ENCODE data around the gene CCNJ. TPM values are rescaled to one million over a fixed set of nuclear protein-coding genes. Genes with fewer than 3 reads are reported as not detected.

CCNJ gene
- total and polyA plus RNA-seq, 2 donors (not counting 1 experiment from before 2014, with no cell fraction given) = 2.8 to 8.9 TPM

- no peak overlapping the region for H3K27ac ChIP-seq (ENCODE audit: low read length in 2 of 2)
- H3K27me3 Mint-ChIP-seq = no peaks in the 10 kb centered on the region
- no peaks in the 10 kb centered on the region for H3K9me3 Mint-ChIP-seq (ENCODE audit: insufficient read depth)
- H3K4me1 ChIP-seq (ENCODE audit: control insufficient read depth in 2 of 2, insufficient read depth in 2 of 2, low read length in 2 of 2) = no peaks in the 10 kb centered on the region
- H3K27me3 ChIP-seq (replicated peaks in 1 of 4; ENCODE audit: control extremely low read depth in 1 of 4, control insufficient read depth in 3 of 4, insufficient read depth in 4 of 4, low read length in 3 of 4) = peaks cover 0 to 5% (median 0%) of the 10 kb centered on the region in 4 experiments
- no peak for TF ChIP-seq EZH2 (IDR thresholded peaks at IDR 0.05; ENCODE audit: borderline replicate concordance, insufficient read depth, low read depth, low read length, poor library complexity, severe bottlenecking)
- TF ChIP-seq, protein P1, sequence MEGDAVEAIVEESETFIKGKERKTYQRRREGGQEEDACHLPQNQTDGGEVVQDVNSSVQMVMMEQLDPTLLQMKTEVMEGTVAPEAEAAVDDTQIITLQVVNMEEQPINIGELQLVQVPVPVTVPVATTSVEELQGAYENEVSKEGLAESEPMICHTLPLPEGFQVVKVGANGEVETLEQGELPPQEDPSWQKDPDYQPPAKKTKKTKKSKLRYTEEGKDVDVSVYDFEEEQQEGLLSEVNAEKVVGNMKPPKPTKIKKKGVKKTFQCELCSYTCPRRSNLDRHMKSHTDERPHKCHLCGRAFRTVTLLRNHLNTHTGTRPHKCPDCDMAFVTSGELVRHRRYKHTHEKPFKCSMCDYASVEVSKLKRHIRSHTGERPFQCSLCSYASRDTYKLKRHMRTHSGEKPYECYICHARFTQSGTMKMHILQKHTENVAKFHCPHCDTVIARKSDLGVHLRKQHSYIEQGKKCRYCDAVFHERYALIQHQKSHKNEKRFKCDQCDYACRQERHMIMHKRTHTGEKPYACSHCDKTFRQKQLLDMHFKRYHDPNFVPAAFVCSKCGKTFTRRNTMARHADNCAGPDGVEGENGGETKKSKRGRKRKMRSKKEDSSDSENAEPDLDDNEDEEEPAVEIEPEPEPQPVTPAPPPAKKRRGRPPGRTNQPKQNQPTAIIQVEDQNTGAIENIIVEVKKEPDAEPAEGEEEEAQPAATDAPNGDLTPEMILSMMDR (IDR thresholded peaks at IDR 0.05) = no peak
- ChIA-PET POLR2A (no interaction called here), CTCF (interaction anchor here (1.1 kb wide), 1 partner anchor 18 kb away, joined by 3 read pairs; no protein-coding TSS in a partner anchor)
- peaks cover 7% of the 10 kb centered on the region for H3K4me1 Mint-ChIP-seq
- H3K9me3 ChIP-seq (ENCODE audit: control extremely low read depth in 1 of 3, control insufficient read depth in 2 of 3, insufficient read depth in 1 of 3, low read length in 2 of 3) = peaks cover 0 to 5% (median 0%) of the 10 kb centered on the region in 3 donors
- WGBS (ENCODE audit: insufficient coverage) = no CpG with 5 or more reads among the region's 1 CpG
- H3K79me2 ChIP-seq (ENCODE audit: control insufficient read depth, insufficient read depth, low read length) = no peaks in the 10 kb centered on the region
- H3K4me3 ChIP-seq (ENCODE audit: control extremely low read depth in 1 of 5, extremely low read depth in 1 of 5, insufficient read depth in 1 of 5, low read depth in 2 of 5, low read length in 4 of 5) = no peak overlapping the region
- intact Hi-C loops (cut with micrococcal nuclease) = no loop called here
- ATAC-seq (ENCODE audit: low read depth) (no peak), DNase-seq (no peak)
- H3K27ac Mint-ChIP-seq = no peak overlapping the region
- no peak overlapping the region for H3K9ac ChIP-seq (ENCODE audit: low read length)
- no peak overlapping the region for H3K4me3 Mint-ChIP-seq
- no peaks in the 10 kb centered on the region for H3K36me3 ChIP-seq (replicated peaks in 1 of 2; ENCODE audit: control extremely low read depth in 1 of 2, control insufficient read depth in 1 of 2, extremely low read depth in 1 of 2, insufficient read depth in 2 of 2, low read length in 1 of 2)
- H3K4me2 ChIP-seq (replicated peaks; ENCODE audit: low read depth, low read length, poor library complexity, severe bottlenecking) = no peak overlapping the region
- H4K20me1 ChIP-seq (ENCODE audit: control insufficient read depth, insufficient read depth, low read length, poor library complexity, severe bottlenecking) = no peaks in the 10 kb centered on the region
- H2AFZ ChIP-seq (ENCODE audit: insufficient read depth, low read depth, low read length, poor library complexity, severe bottlenecking) = no peak overlapping the region
Observed at GRCh38 chr10:96034625-96035024, 8.8 kb upstream of the CCNJ start.

GRCh38 chr10:96038476-96039387, 4.7 kb upstream of the CCNJ start:
- peaks cover 19% of the 10 kb centered on the region for H3K79me2 ChIP-seq (ENCODE audit: control insufficient read depth, insufficient read depth, low read length)
- peaks cover 5 to 6% of the 10 kb centered on the region in 2 donors for H3K4me1 ChIP-seq (ENCODE audit: control insufficient read depth in 2 of 2, insufficient read depth in 2 of 2, low read length in 2 of 2)
- Mint-ChIP-seq H3K27me3 (no peaks in the 10 kb centered on the region), H3K4me3 (no peak overlapping the region), H3K9me3 (ENCODE audit: insufficient read depth) (no peaks in the 10 kb centered on the region), H3K4me1 (peaks cover 13% of the 10 kb centered on the region), H3K27ac (no peak overlapping the region)
- H2AFZ ChIP-seq (ENCODE audit: insufficient read depth, low read depth, low read length, poor library complexity, severe bottlenecking) = no peak overlapping the region
- H3K9me3 ChIP-seq (ENCODE audit: control extremely low read depth in 1 of 3, control insufficient read depth in 2 of 3, insufficient read depth in 1 of 3, low read length in 2 of 3) = peaks cover 0 to 5% (median 0%) of the 10 kb centered on the region in 3 donors
- DNase-seq = no peak
- intact Hi-C loops (cut with micrococcal nuclease) = no loop called here
- no peak overlapping the region for H3K4me2 ChIP-seq (replicated peaks; ENCODE audit: low read depth, low read length, poor library complexity, severe bottlenecking)
- H3K27me3 ChIP-seq (replicated peaks in 1 of 4; ENCODE audit: control extremely low read depth in 1 of 4, control insufficient read depth in 3 of 4, insufficient read depth in 4 of 4, low read length in 3 of 4) = peaks cover 0 to 5% (median 0%) of the 10 kb centered on the region in 4 experiments
- TF ChIP-seq, protein P1 (IDR thresholded peaks at IDR 0.05) = no peak
- TF ChIP-seq EZH2 (IDR thresholded peaks at IDR 0.05; ENCODE audit: borderline replicate concordance, insufficient read depth, low read depth, low read length, poor library complexity, severe bottlenecking) = no peak
- POLR2A ChIA-PET = no interaction called here
- no peak overlapping the region for H3K4me3 ChIP-seq (ENCODE audit: control extremely low read depth in 1 of 5, extremely low read depth in 1 of 5, insufficient read depth in 1 of 5, low read depth in 2 of 5, low read length in 4 of 5)
- H3K9ac ChIP-seq (ENCODE audit: low read length) = no peak overlapping the region
- no peaks in the 10 kb centered on the region for H3K36me3 ChIP-seq (replicated peaks in 1 of 2; ENCODE audit: control extremely low read depth in 1 of 2, control insufficient read depth in 1 of 2, extremely low read depth in 1 of 2, insufficient read depth in 2 of 2, low read length in 1 of 2)
- CTCF ChIA-PET = interaction anchor here (0.6 to 0.9 kb wide), 2 partner anchors 21 to 669 kb away, joined by 4 to 5 read pairs; no protein-coding TSS in a partner anchor
- H3K27ac ChIP-seq (ENCODE audit: low read length in 2 of 2) = no peak overlapping the region
- 100% methylated on average over 3 of the region's 4 CpGs for WGBS (ENCODE audit: insufficient coverage)
- H4K20me1 ChIP-seq (ENCODE audit: control insufficient read depth, insufficient read depth, low read length, poor library complexity, severe bottlenecking) = no peaks in the 10 kb centered on the region
- ATAC-seq (ENCODE audit: low read depth) = no peak

All from B cell (primary cell).